ENCODE measurements around the gene KNSTRN.

KNSTRN gene

GRCh38 chr15:40382580-40383456, at the start of gene KNSTRN:
Gene KNSTRN, plus strand, starts transcription at chr15:40382721. Its CDS starts 115 bp downstream, at chr15:40382836.
- H3K27me3 ChIP-seq (replicated peaks; ENCODE audit: control insufficient read depth, insufficient read depth, low read length), result no peaks in the 10 kb centered on the region
- no peaks in the 10 kb centered on the region for H3K9me3 ChIP-seq (ENCODE audit: control insufficient read depth, low read length)
- H3K4me3 ChIP-seq (ENCODE audit: low read length), result peak within 1 kb of the TSS; percentile 95
- peaks cover 13% of the 10 kb centered on the region for H3K36me3 ChIP-seq (ENCODE audit: control insufficient read depth, insufficient read depth, low read length, severe bottlenecking)
- peaks cover 45% of the 10 kb centered on the region for H3K4me1 ChIP-seq (ENCODE audit: control insufficient read depth, insufficient read depth, low read length)
- peak within 1 kb of the TSS; percentile 95 for H3K9ac ChIP-seq (ENCODE audit: low read length)
- DNase-seq (ENCODE audit: low read depth), result peak; percentile 98

GRCh38 chr15:40333922-40334492, 48.5 kb upstream of the KNSTRN start:
- Histone ChIP-seq H3K36me3 (ENCODE audit: control insufficient read depth, insufficient read depth, low read length, severe bottlenecking) (no peaks in the 10 kb centered on the region), H3K9me3 (ENCODE audit: control insufficient read depth, low read length) (no peaks in the 10 kb centered on the region), H3K9ac (ENCODE audit: low read length) (peak overlapping the region; percentile 27)

GRCh38 chr15:40334541-40334940, 48.0 kb upstream of the KNSTRN start:
- peaks cover 59% of the 10 kb centered on the region for H3K4me1 ChIP-seq (ENCODE audit: control insufficient read depth, insufficient read depth, low read length)
- DNase-seq (ENCODE audit: low read depth), result no peak
- no peaks in the 10 kb centered on the region for H3K27me3 ChIP-seq (replicated peaks; ENCODE audit: control insufficient read depth, insufficient read depth, low read length)
- H3K9me3 ChIP-seq (ENCODE audit: control insufficient read depth, low read length), result no peaks in the 10 kb centered on the region
- H3K36me3 ChIP-seq (ENCODE audit: control insufficient read depth, insufficient read depth, low read length, severe bottlenecking), result no peaks in the 10 kb centered on the region
- H3K9ac ChIP-seq (ENCODE audit: low read length), result no peak overlapping the region
- H3K4me3 ChIP-seq (ENCODE audit: low read length), result no peak overlapping the region

More at GRCh38 chr15:40333922-40334492, 48.5 kb upstream of the KNSTRN start:
- peaks cover 59% of the 10 kb centered on the region for H3K4me1 ChIP-seq (ENCODE audit: control insufficient read depth, insufficient read depth, low read length)
- no peaks in the 10 kb centered on the region for H3K27me3 ChIP-seq (replicated peaks; ENCODE audit: control insufficient read depth, insufficient read depth, low read length)
- peak; percentile 60 for DNase-seq (ENCODE audit: low read depth)
- no peak overlapping the region for H3K4me3 ChIP-seq (ENCODE audit: low read length)

GRCh38 chr15:40334941-40335795, 47.4 kb upstream of the KNSTRN start:
- Histone ChIP-seq H3K9ac (ENCODE audit: low read length) (peak overlapping the region; percentile 27), H3K4me1 (ENCODE audit: control insufficient read depth, insufficient read depth, low read length) (peaks cover 59% of the 10 kb centered on the region), H3K9me3 (ENCODE audit: control insufficient read depth, low read length) (no peaks in the 10 kb centered on the region), H3K4me3 (ENCODE audit: low read length) (no peak overlapping the region), H3K27me3 (replicated peaks; ENCODE audit: control insufficient read depth, insufficient read depth, low read length) (no peaks in the 10 kb centered on the region), H3K36me3 (ENCODE audit: control insufficient read depth, insufficient read depth, low read length, severe bottlenecking) (no peaks in the 10 kb centered on the region)
- no peak for DNase-seq (ENCODE audit: low read depth)

- peaks cover 63% of the 10 kb centered on the region for H3K4me1 ChIP-seq (ENCODE audit: control insufficient read depth, insufficient read depth, low read length)
- no peak for DNase-seq (ENCODE audit: low read depth)
These were observed 46.4 kb upstream of the KNSTRN start for GRCh38 chr15:40335938-40336743.

GRCh38 chr15:40336744-40337122, 45.8 kb upstream of the KNSTRN start:
- peaks cover 66% of the 10 kb centered on the region for H3K4me1 ChIP-seq (ENCODE audit: control insufficient read depth, insufficient read depth, low read length)

More at GRCh38 chr15:40335938-40336743, 46.4 kb upstream of the KNSTRN start:
- Histone ChIP-seq H3K4me3 (ENCODE audit: low read length) (no peak overlapping the region), H3K36me3 (ENCODE audit: control insufficient read depth, insufficient read depth, low read length, severe bottlenecking) (no peaks in the 10 kb centered on the region), H3K9ac (ENCODE audit: low read length) (peak overlapping the region; percentile 27), H3K27me3 (replicated peaks; ENCODE audit: control insufficient read depth, insufficient read depth, low read length) (no peaks in the 10 kb centered on the region), H3K9me3 (ENCODE audit: control insufficient read depth, low read length) (no peaks in the 10 kb centered on the region)

GRCh38 chr15:40337597-40337996, 44.9 kb upstream of the KNSTRN start:
- H3K4me1 ChIP-seq (ENCODE audit: control insufficient read depth, insufficient read depth, low read length), result peaks cover 67% of the 10 kb centered on the region
- no peaks in the 10 kb centered on the region for H3K36me3 ChIP-seq (ENCODE audit: control insufficient read depth, insufficient read depth, low read length, severe bottlenecking)
- peak overlapping the region; percentile 40 for H3K4me3 ChIP-seq (ENCODE audit: low read length)
- peak overlapping the region; percentile 92 for H3K9ac ChIP-seq (ENCODE audit: low read length)
- no peak for DNase-seq (ENCODE audit: low read depth)
- no peaks in the 10 kb centered on the region for H3K9me3 ChIP-seq (ENCODE audit: control insufficient read depth, low read length)
- H3K27me3 ChIP-seq (replicated peaks; ENCODE audit: control insufficient read depth, insufficient read depth, low read length), result no peaks in the 10 kb centered on the region

More at GRCh38 chr15:40336744-40337122, 45.8 kb upstream of the KNSTRN start:
- Histone ChIP-seq H3K9ac (ENCODE audit: low read length) (peak overlapping the region; percentile 20), H3K9me3 (ENCODE audit: control insufficient read depth, low read length) (no peaks in the 10 kb centered on the region), H3K27me3 (replicated peaks; ENCODE audit: control insufficient read depth, insufficient read depth, low read length) (no peaks in the 10 kb centered on the region), H3K36me3 (ENCODE audit: control insufficient read depth, insufficient read depth, low read length, severe bottlenecking) (no peaks in the 10 kb centered on the region), H3K4me3 (ENCODE audit: low read length) (no peak overlapping the region)
- no peak for DNase-seq (ENCODE audit: low read depth)

- Histone ChIP-seq H3K9me3 (ENCODE audit: control insufficient read depth, low read length) (no peaks in the 10 kb centered on the region), H3K4me1 (ENCODE audit: control insufficient read depth, insufficient read depth, low read length) (peaks cover 73% of the 10 kb centered on the region), H3K27me3 (replicated peaks; ENCODE audit: control insufficient read depth, insufficient read depth, low read length) (no peaks in the 10 kb centered on the region), H3K4me3 (ENCODE audit: low read length) (peak overlapping the region; percentile 40), H3K36me3 (ENCODE audit: control insufficient read depth, insufficient read depth, low read length, severe bottlenecking) (no peaks in the 10 kb centered on the region), H3K9ac (ENCODE audit: low read length) (peak overlapping the region; percentile 92)
- peak; percentile 74 for DNase-seq (ENCODE audit: low read depth)
These were observed 44.4 kb upstream of the KNSTRN start for GRCh38 chr15:40338041-40338657.

- Histone ChIP-seq H3K36me3 (ENCODE audit: control insufficient read depth, insufficient read depth, low read length, severe bottlenecking) (no peaks in the 10 kb centered on the region), H3K4me1 (ENCODE audit: control insufficient read depth, insufficient read depth, low read length) (peaks cover 76% of the 10 kb centered on the region), H3K9me3 (ENCODE audit: control insufficient read depth, low read length) (no peaks in the 10 kb centered on the region), H3K27me3 (replicated peaks; ENCODE audit: control insufficient read depth, insufficient read depth, low read length) (no peaks in the 10 kb centered on the region), H3K9ac (ENCODE audit: low read length) (peak overlapping the region; percentile 92), H3K4me3 (ENCODE audit: low read length) (peak overlapping the region; percentile 73)
- peak; percentile 86 for DNase-seq (ENCODE audit: low read depth)
These were observed 43.5 kb upstream of the KNSTRN start for GRCh38 chr15:40338921-40339620.

- Histone ChIP-seq H3K4me1 (ENCODE audit: control insufficient read depth, insufficient read depth, low read length) (peaks cover 73% of the 10 kb centered on the region), H3K27me3 (replicated peaks; ENCODE audit: control insufficient read depth, insufficient read depth, low read length) (no peaks in the 10 kb centered on the region), H3K36me3 (ENCODE audit: control insufficient read depth, insufficient read depth, low read length, severe bottlenecking) (no peaks in the 10 kb centered on the region), H3K9ac (ENCODE audit: low read length) (peak overlapping the region; percentile 92), H3K9me3 (ENCODE audit: control insufficient read depth, low read length) (no peaks in the 10 kb centered on the region), H3K4me3 (ENCODE audit: low read length) (peak overlapping the region; percentile 73)
- no peak for DNase-seq (ENCODE audit: low read depth)
These were observed 42.9 kb upstream of the KNSTRN start for GRCh38 chr15:40339621-40339945.
